Raji (cell line): ENCODE data around the gene WIPF3.

Experiments used
- POLR2A ChIP-seq: IDR thresholded peaks from 2 replicates; pipeline ENCODE4 v1.6.1; 2011; ENCODE audit warnings: low read depth, low read length, control low read depth; ENCODE audit not compliant: insufficient read depth

WIPF3 gene

GRCh38 chr7:29893351-29893965, 87.2 kb downstream of the WIPF3 start:
- no peak for TF ChIP-seq POLR2A

GRCh38 chr7:29894256-29894655, 87.9 kb downstream of the WIPF3 start:
- TF ChIP-seq POLR2A: no peak

GRCh38 chr7:29895559-29895958, 89.3 kb downstream of the WIPF3 start:
- TF ChIP-seq POLR2A: no peak

DNA sequence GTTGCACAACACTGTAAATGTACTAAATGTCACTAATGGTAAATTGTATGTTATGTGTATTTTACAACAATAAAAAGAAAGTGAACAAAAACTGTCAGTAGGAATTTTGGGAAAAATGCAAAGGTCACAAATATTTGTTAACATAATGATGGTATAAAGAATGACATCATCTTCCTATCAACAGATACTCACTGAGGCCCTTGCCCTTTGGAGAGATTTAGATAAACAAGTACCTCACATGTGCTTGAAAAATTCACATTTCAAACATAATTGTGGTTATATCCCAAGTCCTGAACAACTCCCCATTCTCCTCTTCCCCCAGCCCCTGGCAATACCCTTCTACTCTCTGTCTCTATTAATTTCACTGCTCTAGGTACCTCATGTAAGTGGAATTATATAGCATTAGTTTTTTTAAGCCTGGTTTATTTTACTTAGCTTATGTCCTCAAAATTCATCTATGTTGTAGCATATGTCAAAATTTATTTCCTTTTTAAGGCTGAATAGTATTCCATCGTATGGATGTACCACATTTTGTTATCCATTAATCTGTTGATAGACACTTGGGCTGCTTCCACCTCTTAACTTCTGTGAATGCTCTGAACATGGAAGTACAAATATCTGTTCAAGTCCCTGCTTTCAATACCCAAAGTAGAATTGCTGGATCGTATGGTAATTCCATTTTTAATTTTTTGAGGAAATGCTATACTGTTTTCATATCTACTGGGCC, 90.5 kb downstream of the WIPF3 start:
- TF ChIP-seq POLR2A: no peak

- TF ChIP-seq POLR2A: no peak
Observed at GRCh38 chr7:29898301-29898700, 92.0 kb downstream of the WIPF3 start.

GRCh38 chr7:29900745-29901144, 94.4 kb downstream of the WIPF3 start:
- TF ChIP-seq POLR2A: no peak

- no peak for TF ChIP-seq POLR2A
Observed at GRCh38 chr7:29906200-29907022, 100.1 kb downstream of the WIPF3 start.

- TF ChIP-seq POLR2A: no peak
Observed at GRCh38 chr7:29914180-29914579, 107.9 kb downstream of the WIPF3 start.

DNA sequence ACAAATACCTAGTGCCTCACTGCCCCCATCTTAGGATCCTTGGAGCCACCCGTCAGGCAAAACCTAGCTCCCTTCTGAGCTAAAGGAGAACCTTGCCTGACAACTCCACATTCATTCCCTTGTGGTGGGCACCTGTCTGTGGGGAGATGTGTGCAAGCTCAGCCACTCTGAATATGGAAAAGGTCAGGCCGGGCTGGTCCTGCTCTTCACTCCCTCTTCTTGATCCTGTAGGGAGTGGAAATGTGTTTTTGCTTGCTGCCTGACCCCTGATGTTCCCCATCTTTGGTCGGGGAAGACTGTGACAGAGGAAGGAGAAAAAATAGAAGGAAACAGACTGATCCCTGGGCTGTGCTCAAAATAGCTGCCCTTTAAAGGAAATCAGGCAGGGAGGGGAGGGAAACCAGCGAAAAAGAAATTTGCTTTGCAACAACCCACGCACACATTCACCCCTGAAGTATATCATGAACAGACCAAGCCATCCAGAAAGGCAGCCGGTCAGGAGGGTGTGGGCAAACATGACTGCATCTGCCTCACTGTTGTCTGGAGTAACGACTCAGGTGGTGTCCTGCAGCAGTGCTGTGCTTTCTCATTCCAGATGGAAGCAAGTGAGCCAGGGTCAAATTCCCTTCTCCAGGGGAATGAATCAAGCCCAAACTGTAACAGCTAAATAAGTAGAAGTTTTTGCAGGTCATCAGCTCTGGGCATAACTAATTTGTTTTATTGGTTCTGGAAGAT, 109.3 kb downstream of the WIPF3 start:
- TF ChIP-seq POLR2A: no peak

- TF ChIP-seq POLR2A: no peak
Observed at GRCh38 chr7:29917641-29918040, 111.3 kb downstream of the WIPF3 start.

GRCh38 chr7:29918850-29919249, 112.5 kb downstream of the WIPF3 start:
- TF ChIP-seq POLR2A: no peak

DNA sequence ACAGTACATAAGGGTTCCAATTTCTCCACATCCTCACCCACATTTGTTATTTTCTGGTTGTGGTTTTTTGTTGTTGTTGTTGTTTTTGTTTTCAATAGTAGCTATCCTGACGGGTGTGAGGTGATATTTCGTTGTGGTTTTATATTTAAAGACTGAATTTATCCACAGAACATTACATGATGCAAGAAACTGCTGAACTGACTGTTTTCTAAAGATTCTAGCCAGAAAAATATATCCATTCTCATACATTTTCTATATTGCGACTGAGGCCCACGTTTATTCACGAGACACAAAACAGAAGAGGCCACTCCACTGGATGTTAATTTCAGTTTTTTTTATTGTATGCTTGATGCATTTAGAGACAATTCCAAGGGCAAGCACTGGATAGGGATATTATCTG, 113.5 kb downstream of the WIPF3 start:
- no peak for TF ChIP-seq POLR2A

- no peak for TF ChIP-seq POLR2A
Observed at GRCh38 chr7:29920491-29920890, 114.2 kb downstream of the WIPF3 start.

- TF ChIP-seq POLR2A: no peak
Observed at GRCh38 chr7:29921404-29922010, 115.2 kb downstream of the WIPF3 start.
